Endothelial cell of umbilical vein (primary cell): ENCODE measurements around the gene PIK3R4. TPM values are rescaled to one million over a fixed set of nuclear protein-coding genes. Genes with fewer than 3 reads are reported as not detected.

Experiments
- BruUV-seq: library from RNA; stranded (reverse); fragments of 400-500 nt; replicated peaks from 2 replicates; lab custom pipeline; 2021; lab: Mats Ljungman, UMichigan
- CTCF ChIA-PET: fragments of 300-600, 350-600 bp; sonication (Branson Sonifier 250); formaldehyde crosslinking; loops from one replicate; lab custom pipeline; 2021; ENCODE audit warnings: antibody characterized with exemption, inconsistent platforms; lab: Charles Lee
- POLR2A ChIA-PET: fragments of 300-600, 350-600 bp; sonication (Branson Sonifier 250); formaldehyde crosslinking; loops from one replicate; lab custom pipeline; 2021; ENCODE audit warnings: antibody characterized with exemption, inconsistent platforms; lab: Charles Lee
- DNase-seq: peaks from one replicate; pipeline ENCODE4 v3.0.0-alpha.2; 2011; ENCODE audit warnings: low read depth, low spot score
- FAIRE-seq: peaks from 2 replicates; lab custom pipeline; 2011; peaks lifted over from hg19 to GRCh38; lab: Jason Lieb, UNC
- H2AFZ ChIP-seq: 2 replicates; pipeline ENCODE4 v1.6.0; 2012; ENCODE audit warnings: low read depth, low read length, control low read depth, inconsistent platforms
- H3K27ac ChIP-seq: 2 replicates; pipeline ENCODE4 v1.5.1; 2011; ENCODE audit warnings: low read depth, mild to moderate bottlenecking, control low read depth, low read length, moderate library complexity; ENCODE audit not compliant: insufficient read depth
- H3K27me3 ChIP-seq, 2 experiments: 2 replicates each; pipeline versions ENCODE4 v1.6.0 to v1.6.1; 2011; ENCODE audit warnings: low read length in 2 of 2, mixed read lengths in 1 of 2; ENCODE audit not compliant: control insufficient read depth in 2 of 2, insufficient read depth in 2 of 2
- H3K36me3 ChIP-seq, 2 experiments: 2 replicates in 1 of 2; 3 replicates in 1 of 2; pipeline ENCODE4 v1.5.1; 2011; ENCODE audit warnings: low read length in 2 of 2, mild to moderate bottlenecking in 1 of 2, moderate library complexity in 1 of 2; ENCODE audit not compliant: control insufficient read depth in 2 of 2, insufficient read depth in 2 of 2; ENCODE audit errors: extremely low read depth in 1 of 2
- H3K4me1 ChIP-seq: 3 replicates; pipeline ENCODE4 v1.5.1; 2011; ENCODE audit warnings: mild to moderate bottlenecking, low read length; ENCODE audit not compliant: control insufficient read depth, insufficient read depth; ENCODE audit errors: extremely low read depth
- H3K4me2 ChIP-seq: 2 replicates; pipeline ENCODE4 v1.6.1; 2011; ENCODE audit warnings: low read length, control low read depth, mixed read lengths; ENCODE audit not compliant: insufficient read depth
- H3K4me3 ChIP-seq, 3 experiments: fragments of 200-600 bp in 1 of 3; sonication (generic), shearing (Covaris generic) in 1 of 3; replicated peaks in 1 of 3; 2 replicates each; pipeline ENCODE4 v1.5.1; 2011 to 2016; ENCODE audit warnings: control low read depth in 3 of 3, low read length in 3 of 3, mild to moderate bottlenecking in 2 of 3, inconsistent platforms in 1 of 3, low read depth in 1 of 3, moderate library complexity in 1 of 3; ENCODE audit not compliant: insufficient read depth in 1 of 3
- H3K79me2 ChIP-seq: 2 replicates; pipeline ENCODE4 v1.6.0; 2012; ENCODE audit warnings: low read length, inconsistent platforms; ENCODE audit not compliant: control insufficient read depth, insufficient read depth
- H3K9ac ChIP-seq: replicated peaks from 2 replicates; pipeline ENCODE3; 2011; ENCODE audit warnings: low read length, control low read depth; ENCODE audit not compliant: insufficient read depth; ENCODE audit errors: extremely low read depth
- H3K9me1 ChIP-seq: replicated peaks from 3 replicates; pipeline ENCODE4 v1.6.0; 2011; ENCODE audit warnings: mild to moderate bottlenecking, low read length; ENCODE audit not compliant: control insufficient read depth, insufficient read depth; ENCODE audit errors: extremely low read depth
- H3K9me3 ChIP-seq: replicated peaks from 2 replicates; pipeline ENCODE4 v1.5.1; 2012; ENCODE audit warnings: low read length, inconsistent platforms; ENCODE audit not compliant: control insufficient read depth, insufficient read depth
- H4K20me1 ChIP-seq: replicated peaks from 2 replicates; pipeline ENCODE3; 2011; ENCODE audit warnings: mild to moderate bottlenecking, low read length; ENCODE audit not compliant: control insufficient read depth, insufficient read depth; ENCODE audit errors: extremely low read depth
- CTCF ChIP-seq, 2 donors: IDR thresholded peaks; 1 replicate in 1 of 2; 2 replicates in 1 of 2; pipeline ENCODE4 v1.5.1; 2011; ENCODE audit warnings: low read length in 2 of 2, mild to moderate bottlenecking in 2 of 2, moderate library complexity in 2 of 2, control low read depth in 1 of 2, inconsistent platforms in 1 of 2, low read depth in 1 of 2; ENCODE audit not compliant: insufficient read depth in 1 of 2; ENCODE audit errors: extremely low read depth in 1 of 2
- EZH2 ChIP-seq: IDR thresholded peaks from 2 replicates; pipeline ENCODE4 v1.6.1; 2012; ENCODE audit warnings: borderline replicate concordance, low read depth, mild to moderate bottlenecking, moderate library complexity, low read length, inconsistent platforms; ENCODE audit not compliant: severe bottlenecking
- FOS ChIP-seq: IDR thresholded peaks from 2 replicates; pipeline ENCODE4 v1.6.1; 2011; ENCODE audit warnings: mild to moderate bottlenecking, low read length, moderate library complexity, borderline replicate concordance; ENCODE audit not compliant: insufficient read depth
- GATA2 ChIP-seq: IDR thresholded peaks from 2 replicates; pipeline ENCODE4 v1.7.0; 2011; ENCODE audit warnings: low read depth, mild to moderate bottlenecking, moderate library complexity, mixed read lengths, low read length; ENCODE audit not compliant: insufficient read length, insufficient read depth
- JUN ChIP-seq: IDR thresholded peaks from 2 replicates; pipeline ENCODE4 v1.6.1; 2011; ENCODE audit warnings: borderline replicate concordance, low read depth; ENCODE audit not compliant: insufficient read length, insufficient read depth
- POLR2A ChIP-seq: IDR thresholded peaks from 2 replicates; pipeline ENCODE4 v1.6.1; 2012; ENCODE audit warnings: low read depth, mild to moderate bottlenecking, control low read depth, low read length
- POLR2AphosphoS5 ChIP-seq: IDR thresholded peaks from 2 replicates; pipeline ENCODE4 v1.6.1; 2012; ENCODE audit warnings: low read depth, mild to moderate bottlenecking, control low read depth, low read length, moderate library complexity; ENCODE audit not compliant: insufficient read depth
- dilution Hi-C: fragments of 300-500 bp; cut with MboI; formaldehyde crosslinking; loops from one replicate; pipeline ENCODE4 v1.15.0; 2019; ENCODE audit warnings: low sequenced_read_pairs; ENCODE audit not compliant: extremely low pct_ligation_motif_present
- intact Hi-C: fragments of 100-400 bp; cut with micrococcal nuclease; formaldehyde crosslinking; loops from one replicate; pipeline ENCODE4 v1.10.0; 2022
- polyA plus RNA-seq, 4 experiments: library from polyadenylated mRNA; depleted of rRNA in 3 of 4; stranded (reverse) in 3 of 4; unstranded in 1 of 4; fragments of >200 nt; gene quantifications; 2 replicates each; pipeline versions ENCODE4 v1.2.1 to v1.2.3, GENCODE V29; 2011 to 2012; ENCODE audit warnings: missing spikeins in 1 of 4
- total RNA-seq: library from RNA; stranded (reverse); gene quantifications from 2 replicates; pipeline ENCODE4 v1.2.3, GENCODE V29; 2021

PIK3R4 gene
- total and polyA plus RNA-seq, 2 donors (not counting 3 experiments of a cell fraction or from before 2014, with no cell fraction given) = 23.0 to 43.1 TPM

GRCh38 chr3:130692455-130692854, 54.2 kb downstream of the PIK3R4 start:
- BruUV-seq = no TSS peak

More at GRCh38 chr3:130692455-130692854, 54.2 kb downstream of the PIK3R4 start:
- H2AFZ ChIP-seq = peak overlapping the region; percentile 32
- dilution Hi-C loops (no loop called here), intact Hi-C loops (loop anchor here (1.0 to 2.0 kb wide), 3 partner anchors 8 to 200 kb away; partner anchors contain the start of gene PIK3R4)
- no peaks in the 10 kb centered on the region for H3K27me3 ChIP-seq
- H3K4me3 ChIP-seq = no peak overlapping the region
- peak overlapping the region; percentile 83 for H3K4me2 ChIP-seq
- H3K36me3 ChIP-seq = peaks cover 0 to 3% of the 10 kb centered on the region in 2 experiments
- no peaks in the 10 kb centered on the region for H4K20me1 ChIP-seq
- H3K9ac ChIP-seq = peak overlapping the region; percentile 65
- peak; percentile 94 for DNase-seq
- peaks cover 15% of the 10 kb centered on the region for H3K4me1 ChIP-seq
- H3K27ac ChIP-seq = peak overlapping the region; percentile 92
- TF ChIP-seq POLR2AphosphoS5 (peak; percentile 41), CTCF (IDR thresholded peaks at IDR 0.05; ENCODE audit: extremely low read depth in 1 of 2, insufficient read depth in 1 of 2, low read depth in 1 of 2, low read length in 2 of 2) (no peak), GATA2 (peak; percentile 94), JUN (peak; percentile 98), FOS (peak; percentile 86), EZH2 (no peak), POLR2A (no peak)
- CTCF ChIA-PET = interaction anchor here (0.9 to 1.0 kb wide), 2 partner anchors 13 to 16 kb away, joined by 4 read pairs; no protein-coding TSS in a partner anchor
- no peaks in the 10 kb centered on the region for H3K9me3 ChIP-seq
- FAIRE-seq = peak; percentile 62
- no peaks in the 10 kb centered on the region for H3K79me2 ChIP-seq
- H3K9me1 ChIP-seq = no peaks in the 10 kb centered on the region
- POLR2A ChIA-PET = interaction anchor here (1.0 kb wide), 1 partner anchor 8 kb away, joined by 3 read pairs; no protein-coding TSS in a partner anchor
